T-helper 1 cell (primary cell): ENCODE data around the gene SCUBE3.

Experiments used
- DNase-seq, 5 donors: peaks; one replicate each; pipeline ENCODE4 v3.0.0-alpha.2; 2012 to 2020

SCUBE3 gene

GRCh38 chr6:35242906-35243305 is 29.1 kb downstream of the SCUBE3 start:
- no peak for DNase-seq

- DNase-seq: no peak
These were observed 29.7 kb downstream of the SCUBE3 start for GRCh38 chr6:35243386-35243958.

GRCh38 chr6:35244551-35244950 is 30.8 kb downstream of the SCUBE3 start:
- DNase-seq: no peak

GRCh38 chr6:35247642-35248231 is 34.0 kb downstream of the SCUBE3 start:
- DNase-seq: peak in 1 of 5 donors; percentile 34

GRCh38 chr6:35248300-35248699 is 34.5 kb downstream of the SCUBE3 start:
- no peak for DNase-seq

GRCh38 chr6:35248965-35249364 is 35.2 kb downstream of the SCUBE3 start:
- DNase-seq: no peak

- DNase-seq: no peak
These were observed 38.2 kb downstream of the SCUBE3 start for GRCh38 chr6:35251949-35252348.

- DNase-seq: no peak
These were observed 39.5 kb downstream of the SCUBE3 start for GRCh38 chr6:35253249-35253648.

- no peak for DNase-seq
These were observed 44.6 kb downstream of the SCUBE3 start for GRCh38 chr6:35258336-35258735.

GRCh38 chr6:35258858-35259193 is 45.1 kb downstream of the SCUBE3 start:
- peak in 1 of 5 donors; percentile 48 for DNase-seq

- DNase-seq: peak; percentile 86 to 96 (median 88)
These were observed 45.6 kb downstream of the SCUBE3 start, which contains the start of gene ZNF76 for GRCh38 chr6:35259194-35259947. ZNF76 (plus strand) TSS chr6:35259735; CDS start chr6:35281152, 21,417 bp downstream.

- DNase-seq: peak; percentile 61 to 80 (median 76)
These were observed 46.3 kb downstream of the SCUBE3 start for GRCh38 chr6:35259948-35260590.

- DNase-seq: no peak
These were observed 47.1 kb downstream of the SCUBE3 start for GRCh38 chr6:35260591-35261570.

GRCh38 chr6:35262596-35262995 is 48.8 kb downstream of the SCUBE3 start:
- no peak for DNase-seq

- no peak for DNase-seq
These were observed 51.0 kb downstream of the SCUBE3 start for GRCh38 chr6:35264550-35265274.

- DNase-seq: no peak
These were observed 51.8 kb downstream of the SCUBE3 start for GRCh38 chr6:35265523-35265922.

- DNase-seq: no peak
These were observed 53.7 kb downstream of the SCUBE3 start for GRCh38 chr6:35267446-35267845.

- no peak for DNase-seq
These were observed 54.1 kb downstream of the SCUBE3 start for GRCh38 chr6:35267897-35268296.

- no peak for DNase-seq
These were observed 58.2 kb downstream of the SCUBE3 start for GRCh38 chr6:35272005-35272404.

GRCh38 chr6:35273822-35274559 is 60.2 kb downstream of the SCUBE3 start:
- no peak for DNase-seq

- DNase-seq: no peak
These were observed 62.0 kb downstream of the SCUBE3 start for GRCh38 chr6:35275744-35276260.
